Activated T-cell treated with anti-CD3 and anti-CD28 coated beads for 4 hours (primary cell): ENCODE results near the gene ENG.
A peak's percentile ranks its signal among the peaks of the same experiment; 100 is the strongest.
"Not testable (repeated sequence)": the region's sequence is repeated elsewhere in the genome, so short reads cannot be mapped to it uniquely, and the experiment has no call there.

Experiments
- DNase-seq: peaks from one replicate; pipeline ENCODE4 v3.0.0-alpha.2; 2020

Gene ENG

DNA sequence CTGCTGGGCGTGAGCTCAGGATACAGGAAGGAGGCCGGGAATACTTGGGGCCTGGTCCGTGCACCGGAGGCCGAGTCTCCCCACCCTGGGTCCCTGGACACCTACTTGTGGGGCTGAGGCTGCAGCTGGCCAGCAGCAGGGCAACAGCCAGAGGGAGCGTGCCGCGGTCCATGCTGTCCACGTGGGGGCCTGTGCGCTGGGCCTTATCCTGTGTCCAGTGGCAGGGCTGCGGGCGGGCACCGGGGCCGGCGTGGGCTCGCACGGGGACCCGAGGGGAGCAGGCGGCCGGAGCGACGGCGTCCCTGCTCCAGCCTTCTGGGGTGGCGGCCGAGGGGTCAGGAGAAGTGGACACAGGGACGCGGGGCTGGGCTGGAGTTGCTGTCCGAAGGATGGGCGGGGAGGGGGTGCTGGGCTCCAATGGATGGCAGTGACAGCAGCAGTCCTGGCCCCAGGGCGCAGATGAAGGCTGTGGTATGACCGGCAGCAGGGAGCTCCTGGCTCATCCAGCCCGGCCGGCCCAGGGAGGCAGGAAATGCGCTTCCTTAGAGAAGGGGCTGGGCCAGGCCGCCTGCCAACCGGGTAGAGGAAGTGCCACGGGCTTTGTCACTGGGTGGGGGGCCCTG, at the start of gene ENG:
Gene ENG (minus strand): TSS at position 475 of the 623 bp plus-strand sequence. CDS start 303 bp downstream, at position 172.
- no peak for DNase-seq

DNA sequence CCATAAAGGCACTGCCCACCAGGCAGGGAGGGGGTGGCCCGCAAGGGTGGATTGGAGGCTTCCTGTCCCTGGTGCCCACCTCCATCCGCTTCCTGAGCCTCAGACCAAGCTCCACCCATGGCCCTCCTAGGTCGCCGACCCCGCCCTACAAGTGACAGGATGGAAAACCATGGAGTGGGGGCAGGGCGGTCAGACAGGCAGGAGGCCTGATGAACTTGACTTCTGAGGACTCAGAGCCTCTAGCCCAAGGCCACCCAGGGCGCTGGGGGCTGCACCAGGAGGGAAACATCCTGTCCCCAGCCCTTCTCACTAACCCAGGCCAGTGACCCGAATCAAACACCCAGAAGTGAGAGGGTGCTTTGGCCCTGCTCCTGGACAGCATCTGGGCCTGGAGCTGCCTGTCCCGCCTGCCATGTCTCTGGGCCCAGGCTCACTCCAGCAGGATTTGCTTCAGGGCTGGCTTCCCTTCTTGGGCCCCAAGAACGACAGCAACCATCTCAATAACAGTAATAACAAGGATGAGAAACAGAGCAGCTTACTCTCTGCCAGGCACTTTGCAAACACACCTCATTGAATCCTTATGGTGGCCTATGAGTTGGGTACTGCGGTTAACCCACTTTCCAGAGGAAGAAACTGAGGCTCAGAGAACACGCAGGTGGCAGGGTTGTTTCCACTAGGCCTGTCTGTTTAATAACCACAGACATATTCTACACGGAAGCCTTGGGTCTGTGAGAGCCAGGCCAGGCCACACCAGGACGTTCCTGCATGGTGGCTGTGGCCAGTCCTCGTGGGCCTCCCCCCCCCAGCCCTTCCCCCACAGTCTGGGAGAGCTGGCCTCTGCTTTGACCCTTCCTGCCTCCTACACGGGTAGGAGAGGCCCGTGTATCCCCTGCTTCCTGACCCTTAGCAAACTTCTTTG, 49.4 kb upstream of the ENG start:
- DNase-seq: no peak

DNA sequence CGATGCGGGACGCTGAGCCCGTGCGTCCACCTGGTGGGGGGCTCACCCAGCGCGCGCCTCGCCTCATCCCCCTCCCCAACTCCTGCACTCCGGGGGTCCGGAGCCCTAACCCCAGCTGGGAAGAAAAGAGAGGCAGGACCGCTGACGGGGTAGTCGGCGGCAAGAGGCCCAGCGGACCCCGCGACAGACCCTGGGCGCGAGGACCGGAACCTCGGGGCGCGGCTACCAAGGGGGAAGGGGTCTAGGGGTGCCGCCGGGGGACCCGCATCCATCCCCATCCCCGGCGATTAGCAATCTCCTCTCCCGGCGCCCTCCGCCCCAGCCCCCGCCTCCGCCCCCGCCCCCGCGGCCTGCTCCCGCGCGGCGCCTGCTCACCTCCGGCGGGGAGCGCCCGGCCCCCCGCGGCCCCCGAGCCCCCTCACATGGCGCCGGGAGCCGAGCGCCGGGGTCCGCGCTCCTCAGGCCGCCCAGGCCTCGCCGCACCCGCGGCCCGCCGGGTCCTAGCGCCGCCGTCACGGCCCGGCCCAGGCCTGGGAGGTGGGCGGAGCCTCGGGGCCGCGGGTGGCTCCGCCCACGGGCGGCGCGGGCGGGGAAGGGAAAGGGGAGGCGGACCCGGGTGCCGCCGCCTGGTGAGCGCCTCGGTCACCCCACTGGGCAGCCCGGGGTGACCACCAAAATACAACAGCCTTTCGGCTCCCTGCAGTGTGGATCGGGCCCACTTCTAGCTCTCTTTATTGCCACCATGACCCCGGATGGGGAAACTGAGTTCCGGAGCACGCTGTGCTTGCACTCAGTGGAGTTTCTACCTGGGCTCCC, 44.9 kb upstream of the ENG start, which contains the start of gene ST6GALNAC6:
Gene ST6GALNAC6 (minus strand): TSS at position 476 of the 816 bp plus-strand sequence. CDS start 1,622 bp downstream, outside the sequence.
- peak; percentile 59 for DNase-seq

DNA sequence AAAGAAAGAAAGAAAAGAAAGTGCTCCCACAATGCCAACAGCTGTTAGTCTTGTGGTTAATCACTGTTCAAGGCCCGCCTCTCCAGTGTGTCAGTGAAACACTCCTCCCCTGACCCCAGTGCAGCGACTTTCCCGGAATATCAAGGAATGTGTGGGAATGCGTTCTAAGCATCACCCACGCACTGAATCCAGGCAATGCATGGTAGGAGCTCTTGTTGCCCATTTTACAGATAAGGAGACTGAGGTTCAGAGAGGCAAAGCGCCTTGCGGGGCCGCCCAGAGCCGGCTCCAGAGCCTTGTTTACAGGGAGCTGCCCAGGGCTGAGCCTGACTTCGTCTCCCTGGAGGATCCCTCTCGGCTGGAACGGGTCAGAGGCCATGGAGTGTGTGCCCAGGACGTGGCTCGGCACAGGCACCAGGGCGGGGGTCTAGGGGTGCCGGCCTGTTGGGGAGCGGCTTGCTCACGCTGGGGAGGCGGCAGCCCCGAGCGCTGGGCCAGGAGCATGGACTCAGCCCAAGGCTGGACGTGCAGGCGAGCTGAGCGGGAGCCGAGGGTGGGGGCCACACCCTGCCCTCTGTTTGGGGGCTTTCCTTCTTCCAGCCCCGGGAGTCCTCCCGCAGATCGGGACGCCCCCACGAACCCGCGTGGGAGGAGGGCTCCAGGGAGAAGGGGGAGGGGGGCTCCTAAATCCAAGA, 44.1 kb upstream of the ENG start:
- DNase-seq: no peak

DNA sequence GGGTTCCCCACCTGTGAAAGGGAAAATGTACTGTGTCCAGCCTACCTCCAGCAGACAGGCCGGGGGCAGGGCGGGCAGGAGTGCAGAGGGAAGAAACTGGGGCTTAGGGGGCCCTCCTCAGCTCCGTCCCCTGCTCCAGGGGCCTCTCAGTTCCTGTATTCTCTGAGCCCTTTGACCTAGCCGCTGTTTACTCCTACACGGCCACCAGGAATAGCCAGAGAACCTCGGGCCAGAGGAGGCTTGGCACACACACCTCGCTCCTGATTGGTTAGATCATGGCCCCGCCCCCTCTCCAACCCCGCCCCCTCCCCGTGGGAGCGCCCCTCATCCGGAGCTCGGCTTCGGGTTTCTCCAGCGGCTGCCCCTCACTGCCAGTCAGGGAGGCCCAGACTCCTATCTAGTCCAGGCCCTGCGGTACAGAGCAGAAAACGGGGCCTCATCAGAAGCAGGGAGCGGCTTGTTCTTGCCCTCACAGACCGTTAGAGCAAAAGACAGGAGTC, 42.8 kb upstream of the ENG start:
- DNase-seq: no peak

DNA sequence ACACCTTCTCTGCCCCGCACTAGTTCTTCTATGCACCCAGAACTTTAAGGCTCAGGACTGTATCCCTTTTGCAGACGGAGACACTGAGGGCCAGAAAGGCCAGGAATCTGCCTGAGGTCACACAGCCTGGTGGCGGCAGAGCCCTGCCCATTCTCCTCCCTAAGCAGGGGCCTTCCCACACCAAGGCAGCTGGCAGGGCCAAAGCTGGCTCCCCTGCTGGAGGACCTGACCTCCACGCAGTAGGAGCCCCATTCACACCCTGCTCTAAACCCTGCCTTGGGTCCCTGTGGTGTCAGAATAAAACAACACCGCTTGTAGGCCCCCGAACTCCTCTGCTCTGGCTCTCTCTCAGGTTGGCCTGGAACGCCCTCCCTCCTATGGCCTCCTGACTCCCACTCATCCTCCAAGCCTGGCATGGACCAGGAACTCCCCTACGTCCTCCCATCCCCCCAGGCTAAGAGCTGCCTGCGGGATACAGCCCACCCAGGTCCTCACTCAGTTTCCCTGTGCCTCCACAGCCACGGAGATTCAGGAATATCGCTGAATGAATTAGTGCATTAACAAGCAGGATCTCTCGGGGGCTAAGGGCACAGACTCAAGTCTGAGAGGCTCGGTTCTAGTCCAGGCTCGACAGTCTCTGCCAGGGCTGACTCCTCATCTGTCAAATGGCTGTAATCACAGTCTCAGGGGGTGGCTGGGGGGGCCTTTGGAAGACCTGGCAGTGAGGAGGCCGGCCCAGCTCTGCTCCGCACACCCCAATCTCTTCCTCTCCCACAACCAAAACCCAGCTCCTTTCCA, 42.1 kb upstream of the ENG start:
- no peak for DNase-seq

DNA sequence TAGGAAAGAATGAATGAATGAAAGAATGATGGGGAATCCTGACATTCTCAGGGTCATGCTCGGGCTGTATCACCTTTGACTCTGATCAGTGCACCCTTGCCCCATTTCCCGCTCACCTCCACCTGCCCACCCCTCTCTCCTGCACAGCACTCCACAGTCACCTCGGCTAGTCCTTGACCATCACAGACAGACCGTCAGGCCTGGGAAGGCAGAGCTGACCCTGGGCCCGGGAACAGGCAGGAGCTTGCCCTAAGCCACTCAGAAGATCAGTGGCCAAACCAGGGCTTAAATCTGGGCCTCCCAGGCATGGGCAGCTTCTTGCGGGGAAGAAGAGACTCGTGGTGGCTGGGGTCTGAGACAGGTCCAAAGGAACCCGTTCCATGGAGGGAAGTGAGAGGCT, 41.4 kb upstream of the ENG start:
- no peak for DNase-seq

DNA sequence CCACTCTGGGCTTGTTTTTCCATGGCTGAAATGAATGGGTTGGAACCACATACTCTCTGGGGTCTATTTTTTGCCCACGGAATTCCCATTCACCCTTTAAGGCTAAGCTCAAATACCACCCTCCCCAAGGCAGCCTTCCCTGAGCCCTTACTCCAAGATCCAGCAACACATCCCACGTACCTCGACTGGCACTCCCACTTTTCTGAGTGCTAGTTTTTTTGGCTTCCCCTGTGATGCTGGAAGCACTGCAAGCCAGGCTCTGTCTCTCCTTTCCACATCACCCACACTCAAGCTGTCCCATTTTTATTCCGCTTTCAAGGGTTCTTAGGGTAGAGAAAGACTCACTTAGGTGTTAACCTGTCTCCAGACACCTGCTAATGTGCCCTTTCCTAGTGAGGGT, 38.9 kb upstream of the ENG start:
- no peak for DNase-seq

DNA sequence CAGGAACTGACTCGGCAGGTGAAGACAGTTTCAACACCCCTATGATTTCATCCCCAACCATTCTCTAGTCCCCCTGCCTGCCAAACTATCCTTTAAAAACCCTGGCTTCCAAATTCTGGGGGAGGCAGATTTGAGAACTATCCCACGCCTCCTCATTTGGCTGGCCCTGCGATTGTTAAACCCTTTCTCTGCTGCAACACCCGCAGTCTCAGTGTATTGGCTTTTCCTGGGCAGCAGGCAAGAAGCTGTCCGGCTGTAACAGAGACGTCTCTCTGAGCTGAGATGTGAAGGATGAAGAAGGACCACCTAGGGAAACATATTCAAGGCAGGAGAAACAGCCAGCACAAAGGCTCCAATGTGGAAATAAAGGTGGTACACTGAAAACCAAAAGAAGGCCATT, 38.4 kb upstream of the ENG start:
- DNase-seq: no peak

DNA sequence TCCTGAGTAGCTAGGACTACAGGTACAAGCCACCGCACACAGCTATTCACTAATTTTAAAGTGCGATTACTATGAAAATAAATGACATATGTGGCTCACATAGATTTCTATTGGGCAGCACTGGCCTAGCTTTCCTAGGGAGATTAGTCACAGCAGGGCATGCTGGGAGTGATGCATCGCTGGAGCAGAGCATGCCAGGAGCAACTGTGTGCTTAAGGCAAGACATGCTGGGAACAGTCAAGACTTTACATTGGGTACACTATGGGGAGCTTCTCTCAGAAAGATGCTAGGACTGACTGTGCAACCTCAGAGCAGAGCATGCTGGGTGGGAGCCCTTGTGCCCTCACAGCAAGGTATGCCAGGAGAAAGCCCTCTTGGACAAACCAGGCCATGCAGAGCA, 35.6 kb upstream of the ENG start:
- no peak for DNase-seq

DNA sequence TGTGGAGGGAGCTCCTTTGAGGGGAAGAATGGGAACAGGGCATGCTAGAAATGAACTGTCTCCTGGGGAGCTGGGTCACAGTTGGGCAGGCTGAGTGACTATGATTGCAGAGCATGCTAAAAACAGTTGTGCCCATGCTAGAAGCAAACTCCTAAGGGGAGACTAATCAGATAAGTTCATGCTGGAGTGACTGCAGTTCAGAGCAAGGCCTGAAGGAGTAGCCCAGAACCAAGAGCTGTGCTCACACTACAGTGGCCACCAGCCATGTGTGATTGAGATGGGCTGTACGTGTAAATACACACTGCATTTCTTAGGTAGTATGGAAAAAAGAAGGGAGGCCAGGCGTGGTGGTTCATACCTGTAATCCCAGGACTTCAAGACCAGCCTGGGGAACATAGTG, 33.3 kb upstream of the ENG start:
- no peak for DNase-seq

DNA sequence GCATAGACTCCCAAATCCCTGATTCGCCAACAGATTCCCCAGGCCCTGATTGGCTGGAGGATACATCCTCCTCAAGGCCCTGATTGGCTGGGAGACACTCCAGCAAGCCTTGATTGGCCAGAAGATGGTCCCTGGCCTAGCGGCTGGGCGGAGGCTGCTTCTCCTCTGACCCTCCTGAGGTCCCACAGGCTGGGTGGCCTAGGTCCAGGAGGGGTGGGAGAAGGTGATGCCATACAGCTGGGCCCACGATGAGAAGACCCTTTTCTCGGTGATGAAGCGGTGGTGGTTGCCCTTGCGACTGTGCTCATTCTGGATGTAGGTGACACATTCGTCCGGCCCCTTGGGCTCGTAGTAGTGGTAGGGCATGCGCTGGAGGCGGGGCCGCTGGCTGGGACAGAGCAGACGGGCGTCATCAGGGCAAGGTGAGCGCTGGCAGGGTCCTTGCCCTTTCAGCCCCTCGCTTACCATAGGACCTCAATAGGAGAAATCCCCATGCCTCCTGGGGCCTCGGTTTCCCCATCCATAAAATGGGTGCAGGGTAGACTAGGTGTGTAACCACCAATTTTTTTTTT, 32.0 kb upstream of the ENG start:
- DNase-seq: no peak

DNA sequence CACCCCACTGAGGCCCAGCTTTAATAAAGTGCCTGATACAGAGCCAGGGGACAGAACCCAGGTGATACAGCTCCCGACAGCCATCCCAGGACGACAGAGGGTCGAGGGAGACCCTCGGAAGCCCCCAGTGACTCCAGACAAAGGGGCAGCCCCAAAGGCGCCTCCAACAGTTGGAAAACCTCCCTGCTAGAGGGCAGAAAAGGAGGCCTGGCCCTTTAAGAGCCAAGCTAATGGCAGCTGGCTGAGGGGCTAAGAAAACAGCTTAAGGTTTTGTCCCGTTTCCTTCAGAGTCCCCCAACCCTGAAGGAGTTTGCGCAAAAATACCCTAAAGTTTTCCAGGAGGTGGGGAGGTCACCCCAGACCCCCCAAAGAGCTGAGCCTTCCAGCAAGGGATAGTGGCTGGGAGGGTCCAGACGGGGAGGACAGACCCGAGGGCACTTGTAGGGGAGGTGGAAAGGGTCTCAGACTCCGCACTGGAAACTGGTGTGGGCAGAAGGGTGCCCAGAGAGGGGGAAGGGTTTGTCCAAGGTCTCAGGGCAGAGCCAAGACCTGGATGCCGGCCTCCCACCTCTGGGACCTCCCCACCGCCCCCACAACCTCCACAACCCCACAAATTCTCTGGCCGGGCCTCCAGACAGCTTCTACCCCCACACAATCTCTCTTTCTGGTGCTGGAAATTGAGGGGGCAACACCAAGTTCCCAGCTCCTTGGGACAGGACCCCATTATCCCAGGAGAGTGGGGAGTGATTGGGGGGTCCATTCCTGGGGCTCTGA, 31.2 kb upstream of the ENG start:
- no peak for DNase-seq

DNA sequence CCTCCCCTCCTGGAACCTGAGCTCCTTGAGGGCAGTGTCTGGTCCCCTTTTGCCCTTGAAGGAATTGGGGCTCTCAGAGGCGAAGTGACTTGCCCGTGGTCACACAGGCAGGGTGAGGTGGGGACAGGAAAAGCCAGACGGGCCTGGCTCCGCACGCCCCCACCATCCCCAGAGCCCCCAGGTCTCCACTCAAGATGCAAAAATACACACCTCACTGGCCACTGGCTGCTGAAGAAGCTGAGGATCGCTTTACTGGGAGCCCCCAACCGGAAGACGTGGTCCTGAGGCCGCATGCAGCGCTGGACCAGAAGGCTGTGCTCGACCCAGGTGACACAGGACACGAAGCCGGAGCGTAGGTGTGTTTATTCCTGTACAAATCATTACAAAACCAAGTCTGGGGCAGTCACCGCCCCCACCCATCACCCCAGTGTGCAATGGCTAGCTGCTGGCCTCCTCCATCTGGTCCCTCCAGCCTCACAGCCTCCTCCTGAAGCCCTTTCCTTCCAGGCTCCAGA, 30.6 kb upstream of the ENG start:
- DNase-seq: no peak

DNA sequence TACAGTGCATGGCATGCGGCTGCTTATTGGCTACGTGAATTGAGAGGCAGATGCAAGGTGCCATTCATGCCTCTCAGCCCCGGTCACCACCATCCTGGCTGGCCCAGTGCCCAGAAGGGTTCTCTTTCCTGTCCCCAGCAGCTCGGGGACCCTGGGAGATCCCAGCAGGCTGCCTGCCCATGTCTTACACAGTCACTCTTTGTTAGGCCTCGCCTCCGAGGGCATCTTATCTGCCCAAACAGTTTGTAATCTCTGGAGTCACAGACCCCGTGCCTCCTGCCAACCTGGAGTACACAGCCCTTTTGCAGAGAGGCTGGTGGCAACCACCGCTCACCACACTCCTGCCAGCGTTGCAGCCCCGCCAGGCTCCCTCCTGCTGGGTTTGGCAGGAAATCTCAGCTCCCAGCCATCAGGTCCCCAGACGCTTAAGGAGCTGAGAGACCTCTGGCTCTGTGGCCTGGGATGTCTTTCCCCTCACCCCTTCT, 30.0 kb upstream of the ENG start:
- DNase-seq: no peak

DNA sequence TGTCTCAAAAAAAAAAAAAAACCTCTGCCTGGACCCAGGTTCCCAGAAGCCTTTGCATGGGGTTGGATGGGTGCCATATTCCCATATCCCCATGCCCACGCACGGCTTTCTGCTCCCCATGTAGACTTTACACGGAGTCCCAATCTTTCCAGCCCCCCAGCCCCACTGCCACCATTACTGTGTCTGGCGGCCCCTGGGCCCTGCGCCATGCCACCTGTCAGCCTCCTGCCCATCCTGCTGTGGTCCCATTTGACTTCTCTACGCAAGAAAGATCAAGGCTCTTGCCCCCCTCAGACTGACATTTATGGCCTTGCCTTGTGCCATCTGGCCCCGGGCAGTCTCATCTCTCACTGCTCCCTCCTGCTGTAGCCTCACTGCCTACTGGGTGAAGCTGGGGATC, 29.5 kb upstream of the ENG start:
- no peak for DNase-seq

DNA sequence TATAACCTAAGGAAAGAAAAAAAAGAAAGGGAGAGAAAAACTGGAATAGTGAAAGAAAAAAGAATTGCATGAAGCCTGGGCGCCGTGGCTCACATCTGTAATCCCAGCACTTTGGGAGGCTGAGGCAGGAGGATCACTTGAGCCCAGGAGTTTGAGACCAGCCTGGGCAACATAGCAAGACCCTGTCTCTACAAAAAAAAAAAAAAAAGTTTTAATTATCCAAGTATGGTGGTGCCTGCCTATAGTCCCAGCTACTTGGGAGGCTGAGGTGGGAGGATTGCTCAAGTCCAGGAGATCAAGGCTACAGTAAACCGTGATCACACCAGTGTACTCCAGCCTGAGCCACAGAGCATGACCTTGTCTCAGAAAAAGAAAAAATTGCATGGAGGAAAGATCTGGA, 27.3 kb upstream of the ENG start:
- DNase-seq: not testable (repeated sequence)

DNA sequence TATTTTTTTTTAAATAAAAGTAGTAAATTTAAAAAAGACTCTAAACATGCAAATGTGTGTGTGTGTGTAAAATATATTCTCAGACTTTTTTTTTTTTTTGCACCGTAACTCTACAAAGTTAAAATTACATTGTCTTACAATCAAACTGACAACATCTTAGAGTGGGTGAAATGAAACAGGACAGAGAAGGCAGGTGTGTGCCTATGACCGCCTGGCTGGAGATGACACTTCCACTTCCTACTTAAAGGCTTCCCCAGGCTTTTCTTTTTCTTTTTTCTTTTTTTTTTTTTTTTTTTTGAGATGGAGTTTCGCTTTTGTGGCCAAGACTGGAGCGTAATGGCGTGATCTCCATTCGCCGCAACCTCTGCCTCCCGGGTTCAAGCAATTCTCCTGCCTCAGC, 25.7 kb upstream of the ENG start:
- DNase-seq: no peak

DNA sequence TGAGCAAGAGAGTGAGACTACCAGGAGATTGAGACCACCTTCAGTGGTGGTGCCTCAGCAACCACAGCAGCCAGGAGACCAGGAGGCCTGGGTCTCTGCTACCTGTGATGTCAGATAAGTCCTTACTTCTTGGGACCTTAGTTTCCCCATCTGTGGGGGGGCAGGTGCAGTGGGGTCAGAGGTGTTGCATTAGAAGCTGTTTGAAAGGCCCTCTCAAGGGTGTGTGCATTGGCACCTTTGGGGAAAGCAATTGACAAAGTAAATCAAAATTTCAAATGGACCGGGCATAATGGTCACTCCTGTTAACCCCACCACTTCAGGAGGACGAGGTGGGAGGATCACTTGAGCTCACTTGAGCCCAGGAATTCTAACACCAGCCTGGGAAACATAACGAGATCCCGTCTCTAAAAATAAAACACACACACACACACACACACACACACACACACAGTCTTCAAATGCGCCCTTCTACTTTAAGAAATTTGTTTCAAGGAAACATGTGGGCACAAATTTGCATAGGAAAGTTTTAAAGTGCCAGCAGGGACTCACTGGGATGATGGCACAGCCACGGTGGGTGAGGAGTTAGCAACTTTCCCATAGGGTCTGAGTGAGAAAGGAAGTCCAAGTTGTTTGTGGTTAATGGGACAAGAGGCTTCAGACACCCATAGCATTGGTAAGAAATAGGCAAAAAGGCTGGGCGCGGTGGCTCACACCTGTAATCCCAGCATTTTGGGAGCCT, 24.4 kb upstream of the ENG start:
- no peak for DNase-seq
